H1 (cell line): ENCODE measurements around the gene CDK5RAP3. TPM values are rescaled to one million over a fixed set of nuclear protein-coding genes. Genes with fewer than 3 reads are reported as not detected.

Experiments used
- CTCF ChIA-PET: fragments of 300-600 bp; sonication (Branson Sonifier 250); formaldehyde crosslinking; loops from one replicate; lab custom pipeline; 2021; ENCODE audit not compliant: partially characterized antibody; lab: Charles Lee
- POLR2A ChIA-PET: fragments of 300-600 bp; sonication (Branson Sonifier 250); formaldehyde crosslinking; loops from one replicate; lab custom pipeline; 2021; ENCODE audit warnings: inconsistent platforms; ENCODE audit not compliant: partially characterized antibody; lab: Charles Lee
- DNase-seq, 2 experiments: peaks; one replicate each; pipeline versions ENCODE4 v3.0.0 to v3.0.0-alpha.2; 2010 to 2022; ENCODE audit warnings: low spot score in 2 of 2, low read depth in 1 of 2, mixed read lengths in 1 of 2
- FAIRE-seq: peaks from 2 replicates; lab custom pipeline; 2011; peaks lifted over from hg19 to GRCh38; lab: Jason Lieb, UNC
- H2AFZ ChIP-seq: 2 replicates; pipeline ENCODE4 v1.8.1; 2012; ENCODE audit warnings: low read length, inconsistent platforms
- H2AK5ac ChIP-seq: 2 replicates; pipeline ENCODE4 v1.6.1; 2013; ENCODE audit warnings: low read depth, low read length
- H2BK120ac ChIP-seq: replicated peaks from 2 replicates; pipeline ENCODE3; 2013; ENCODE audit warnings: low read depth, low read length, inconsistent platforms
- H2BK12ac ChIP-seq: 2 replicates; pipeline ENCODE4 v1.6.1; 2013; ENCODE audit warnings: low read depth, low read length
- H2BK15ac ChIP-seq: 2 replicates; pipeline ENCODE4 v1.6.1; 2013; ENCODE audit warnings: low read length
- H2BK20ac ChIP-seq: 2 replicates; pipeline ENCODE4 v1.6.1; 2013; ENCODE audit warnings: low read length
- H2BK5ac ChIP-seq: 2 replicates; pipeline ENCODE4 v1.6.1; 2013; ENCODE audit warnings: low read depth, low read length
- H3K14ac ChIP-seq: 2 replicates; pipeline ENCODE4 v1.6.1; 2013; ENCODE audit warnings: inconsistent platforms; ENCODE audit not compliant: insufficient read length
- H3K18ac ChIP-seq: 2 replicates; pipeline ENCODE4 v1.6.1; 2013; ENCODE audit warnings: low read length; ENCODE audit errors: extremely low read depth
- H3K23ac ChIP-seq: 2 replicates; pipeline ENCODE4 v1.6.1; 2013; ENCODE audit warnings: inconsistent platforms; ENCODE audit not compliant: insufficient read length
- H3K23me2 ChIP-seq: 2 replicates; pipeline ENCODE4 v1.6.1; 2013; ENCODE audit warnings: low read depth, low read length
- H3K27ac ChIP-seq: 2 replicates; pipeline ENCODE4 v1.6.1; 2011; ENCODE audit warnings: low read depth, low read length, inconsistent platforms
- H3K27me3 ChIP-seq, 4 experiments: replicated peaks in 1 of 4; 1 replicate in 1 of 4; 2 replicates in 3 of 4; pipeline versions ENCODE4 v1.6.1 to v1.8.1; 2011 to 2013; ENCODE audit warnings: low read length in 3 of 4, mild to moderate bottlenecking in 3 of 4, inconsistent platforms in 2 of 4, mixed read lengths in 2 of 4, moderate library complexity in 1 of 4; ENCODE audit not compliant: control insufficient read depth in 3 of 4, insufficient read depth in 3 of 4; ENCODE audit errors: extremely low read depth in 1 of 4
- H3K36me3 ChIP-seq, 4 experiments: 2 replicates each; pipeline versions ENCODE4 v1.6.1 to v1.8.1; 2011 to 2013; ENCODE audit warnings: mild to moderate bottlenecking in 4 of 4, low read length in 3 of 4, moderate library complexity in 2 of 4, control low read depth in 1 of 4, inconsistent platforms in 1 of 4; ENCODE audit not compliant: insufficient read depth in 4 of 4, control insufficient read depth in 2 of 4
- H3K4ac ChIP-seq: replicated peaks from 2 replicates; pipeline ENCODE3; 2013; ENCODE audit warnings: low read length, low read depth, mixed read lengths, inconsistent platforms; ENCODE audit not compliant: insufficient read length
- H3K4me1 ChIP-seq, 4 experiments: replicated peaks in 1 of 4; 1 replicate in 1 of 4; 2 replicates in 3 of 4; pipeline versions ENCODE4 v1.6.1 to v1.8.1; 2011 to 2013; ENCODE audit warnings: low read length in 3 of 4, inconsistent platforms in 2 of 4, mixed read lengths in 1 of 4; ENCODE audit not compliant: insufficient read depth in 4 of 4, control insufficient read depth in 3 of 4
- H3K4me2 ChIP-seq, 2 experiments: 2 replicates each; pipeline versions ENCODE4 v1.6.1 to v1.8.1; 2011 to 2013; ENCODE audit warnings: low read depth in 2 of 2, low read length in 2 of 2, control low read depth in 1 of 2, inconsistent platforms in 1 of 2, mild to moderate bottlenecking in 1 of 2; ENCODE audit not compliant: insufficient read depth in 1 of 2
- H3K4me3 ChIP-seq, 4 experiments: fragments of 200-600, 300-600 bp in 1 of 4; sonication (generic), shearing (Covaris generic), sonication (Bioruptor Twin) in 1 of 4; 2 replicates each; pipeline versions ENCODE4 v1.5.1 to v1.8.1; 2011 to 2016; ENCODE audit warnings: low read length in 4 of 4, low read depth in 3 of 4, control low read depth in 2 of 4, inconsistent platforms in 2 of 4, mild to moderate bottlenecking in 2 of 4, mixed read lengths in 1 of 4, moderate library complexity in 1 of 4; ENCODE audit not compliant: insufficient read depth in 2 of 4; ENCODE audit errors: extremely low read depth in 1 of 4
- H3K56ac ChIP-seq: replicated peaks from 2 replicates; pipeline ENCODE3; 2013; ENCODE audit warnings: low read depth, mild to moderate bottlenecking, mixed read lengths, low read length, inconsistent platforms; ENCODE audit not compliant: insufficient read length
- H3K79me1 ChIP-seq: 2 replicates; pipeline ENCODE4 v1.6.1; 2013; ENCODE audit warnings: low read depth, low read length, control low read depth
- H3K79me2 ChIP-seq, 2 experiments: 2 replicates each; pipeline versions ENCODE4 v1.6.1 to v1.8.1; 2012 to 2013; ENCODE audit warnings: low read length in 2 of 2, mild to moderate bottlenecking in 2 of 2, inconsistent platforms in 1 of 2; ENCODE audit not compliant: insufficient read depth in 2 of 2, control insufficient read depth in 1 of 2
- H3K9ac ChIP-seq, 4 experiments: replicated peaks in 1 of 4; 1 replicate in 1 of 4; 2 replicates in 3 of 4; pipeline versions ENCODE4 v1.6.1 to v1.8.1; 2011 to 2013; ENCODE audit warnings: low read depth in 3 of 4, low read length in 3 of 4, control low read depth in 2 of 4, mild to moderate bottlenecking in 2 of 4, moderate library complexity in 2 of 4, inconsistent platforms in 1 of 4; ENCODE audit errors: extremely low read depth in 1 of 4
- H3K9me3 ChIP-seq, 2 experiments: 2 replicates each; pipeline versions ENCODE4 v1.6.1 to v1.8.1; 2012 to 2013; ENCODE audit warnings: mild to moderate bottlenecking in 2 of 2, moderate library complexity in 2 of 2, control low read depth in 1 of 2, inconsistent platforms in 1 of 2, low read depth in 1 of 2, low read length in 1 of 2, mixed read lengths in 1 of 2; ENCODE audit not compliant: insufficient read depth in 2 of 2
- H4K20me1 ChIP-seq, 2 experiments: replicated peaks in 1 of 2; 2 replicates each; pipeline versions ENCODE3 to v1.8.1; 2011 to 2013; ENCODE audit warnings: inconsistent platforms in 2 of 2, low read length in 2 of 2, mild to moderate bottlenecking in 1 of 2; ENCODE audit not compliant: insufficient read depth in 2 of 2, control insufficient read depth in 1 of 2
- H4K5ac ChIP-seq: 2 replicates; pipeline ENCODE4 v1.6.1; 2013; ENCODE audit warnings: low read length, low read depth, mixed read lengths, inconsistent platforms; ENCODE audit not compliant: insufficient read length
- H4K8ac ChIP-seq: 2 replicates; pipeline ENCODE4 v1.8.0; 2013; ENCODE audit warnings: mild to moderate bottlenecking, moderate library complexity, low read length, inconsistent platforms; ENCODE audit not compliant: insufficient read depth; ENCODE audit errors: extremely low read depth
- H4K91ac ChIP-seq: replicated peaks from 2 replicates; pipeline ENCODE3; 2013; ENCODE audit warnings: low read length, mixed read lengths, inconsistent platforms; ENCODE audit not compliant: insufficient read length
- ASH2L ChIP-seq: fragments of 200-600, 300-600 bp; sonication (generic); IDR thresholded peaks from one replicate; pipeline ENCODE4 v1.7.1; 2017; ENCODE audit warnings: low read length
- BACH1 ChIP-seq: IDR thresholded peaks from 2 replicates; pipeline ENCODE4 v1.6.1; 2012; ENCODE audit warnings: low read length, improper control_type of control experiment
- CBX5 ChIP-seq: fragments of 300-800, 300-1000 bp; sonication (generic); IDR thresholded peaks from 2 replicates; pipeline ENCODE4 v1.7.1; 2016; ENCODE audit warnings: antibody characterized with exemption, low read length, low read depth
- CEBPB ChIP-seq: IDR thresholded peaks from 2 replicates; pipeline ENCODE4 v1.6.1; 2012; ENCODE audit warnings: low read depth, low read length
- CREB1 ChIP-seq: IDR thresholded peaks from 2 replicates; pipeline ENCODE4 v1.6.1; 2012; ENCODE audit warnings: inconsistent platforms
- GTF2F1 ChIP-seq: IDR thresholded peaks from 2 replicates; pipeline ENCODE4 v1.6.1; 2012; ENCODE audit warnings: low read depth, low read length, improper control_type of control experiment, borderline replicate concordance
- HDAC2 ChIP-seq, 2 experiments: fragments of 300-600 bp in 1 of 2; sonication (generic) in 1 of 2; IDR thresholded peaks; 2 replicates each; pipeline ENCODE4 v1.6.1; 2011 to 2012; ENCODE audit warnings: low read depth in 2 of 2, low read length in 2 of 2, mild to moderate bottlenecking in 2 of 2, moderate library complexity in 2 of 2, borderline replicate concordance in 1 of 2, inconsistent platforms in 1 of 2
- NANOG ChIP-seq: IDR thresholded peaks from 2 replicates; pipeline ENCODE4 v1.6.1; 2011; ENCODE audit warnings: low read length, low read depth, mild to moderate bottlenecking, inconsistent platforms; ENCODE audit not compliant: insufficient read depth, poor library complexity, severe bottlenecking
- POLR2AphosphoS5 ChIP-seq: IDR thresholded peaks from 2 replicates; pipeline ENCODE4 v1.6.1; 2011; ENCODE audit warnings: low read depth, low read length
- RFX5 ChIP-seq: IDR thresholded peaks from 2 replicates; pipeline ENCODE4 v1.6.1; 2011; ENCODE audit warnings: low read depth, low read length, improper control_type of control experiment, borderline replicate concordance
- SUZ12 ChIP-seq: fragments of 200-600 bp; sonication (generic); IDR thresholded peaks from 2 replicates; pipeline ENCODE4 v1.6.1; 2012; ENCODE audit warnings: mild to moderate bottlenecking, inconsistent platforms, low read length, moderate library complexity, mixed read lengths
- WGBS, 2 experiments: shearing (Covaris generic) in 1 of 2; methylation state at CpG; one replicate each; pipeline versions ENCODE4 v1.1.6 to v1.1.7; 2013 to 2015; ENCODE audit warnings: low lambda C conversion rate in 2 of 2, mixed read lengths in 2 of 2, inconsistent platforms in 1 of 2, low coverage in 1 of 2, missing lambda C conversion rate in 1 of 2; ENCODE audit not compliant: insufficient replicate concordance in 2 of 2, insufficient coverage in 1 of 2, insufficient read length in 1 of 2; ENCODE audit errors: extremely low coverage in 1 of 2, missing lambda C conversion rate in 1 of 2; 5-methylcytosine and 5-hydroxymethylcytosine counted together
- polyA plus RNA-seq, 7 experiments: library from polyadenylated mRNA; depleted of rRNA in 3 of 7; stranded (reverse) in 5 of 7; unstranded in 2 of 7; fragments of >200 nt in 5 of 7; fragments of 200-250 nt in 2 of 7; gene quantifications; 1 replicate in 5 of 7; 2 replicates in 1 of 7; 4 replicates in 1 of 7; pipeline versions ENCODE4 v1.2.1 to v1.2.3, GENCODE V29; 2011 to 2013; ENCODE audit warnings: missing spikeins in 2 of 7, mixed read lengths in 2 of 7
- total RNA-seq: library from RNA; stranded (reverse); fragmentation: NEBNext Ultra II Directional; extraction: Animal tissue kit (Norgen Biotek cat#: 25700); gene quantifications from 2 replicates; pipeline ENCODE4 v1.2.1, GENCODE V29; 2021
- TF ChIP-seq, protein P1 (sequence below): IDR thresholded peaks from 2 replicates; pipeline ENCODE4 v1.6.1; 2012; ENCODE audit warnings: inconsistent platforms

The CDK5RAP3 gene
- total and polyA plus RNA-seq, 2 of the 8 experiments (the other 6 are each of a cell fraction or from before 2014, with no cell fraction given): 88.2 to 93.2 TPM

DNA sequence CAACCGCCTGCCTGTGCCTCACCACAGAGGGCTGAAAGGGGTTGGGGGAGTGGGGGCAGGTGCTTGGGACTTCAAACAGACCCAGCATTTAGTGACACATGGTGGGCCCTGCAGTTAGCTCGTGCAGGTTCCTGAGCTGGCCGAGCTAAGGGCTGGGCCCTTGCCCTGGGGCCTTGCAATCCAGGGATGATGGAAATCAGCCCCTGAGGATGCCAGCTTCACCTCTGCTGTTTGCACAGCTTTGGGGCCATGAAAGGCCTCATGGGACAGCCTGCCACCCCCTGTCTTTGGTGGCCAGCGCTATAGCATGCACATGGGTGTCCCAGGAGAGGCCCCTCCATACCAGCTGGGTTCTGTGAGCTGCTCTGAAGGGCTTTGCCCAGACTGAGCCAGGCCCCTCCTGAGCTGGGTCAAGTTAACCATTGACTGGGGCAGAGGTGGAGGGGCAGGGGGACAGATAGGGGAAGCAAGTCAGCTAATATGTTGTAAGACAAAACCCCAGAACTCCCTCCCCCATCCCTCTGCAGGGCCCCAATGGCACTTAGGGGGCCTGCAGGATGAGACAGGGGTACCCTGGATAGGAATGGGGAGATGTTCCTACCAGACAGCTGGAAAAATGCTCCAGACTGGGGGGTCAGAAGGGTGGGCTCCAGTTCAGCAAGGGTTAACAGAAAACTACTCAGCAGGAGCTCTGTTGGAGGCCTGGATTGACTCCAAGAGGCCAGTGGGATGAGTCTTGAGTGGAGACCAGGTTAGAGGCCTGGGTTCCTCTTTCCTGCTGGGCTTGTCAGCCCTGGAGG is 13.9 kb upstream of the CDK5RAP3 start:
- Histone ChIP-seq H2BK20ac (no peak overlapping the region), H2BK15ac (no peak overlapping the region), H3K27me3 (no peaks in the 10 kb centered on the region), H4K20me1 (no peaks in the 10 kb centered on the region), H3K36me3 (no peaks in the 10 kb centered on the region), H3K23ac (no peak overlapping the region), H2BK12ac (no peak overlapping the region), H3K4me3 (peak overlapping the region in 3 of 4 experiments; percentile 1 to 41 (median 16); a peak in 3 of 8 replicates), H3K4ac (no peak overlapping the region), H3K27ac (no peak overlapping the region), H3K4me1 (peaks cover 0 to 20% (median 17%) of the 10 kb centered on the region in 4 experiments; a peak in 6 of 7 replicates), H3K18ac (no peak overlapping the region), H4K91ac (no peak overlapping the region), H3K23me2 (no peaks in the 10 kb centered on the region; the same call in 1 of the 2 replicates), H3K4me2 (peak overlapping the region; percentile 56 to 59), H2BK120ac (no peak overlapping the region), H4K5ac (no peak overlapping the region), H3K14ac (no peak overlapping the region), H4K8ac (no peak overlapping the region), H2AK5ac (no peak overlapping the region), H3K79me2 (no peaks in the 10 kb centered on the region), H3K56ac (no peak overlapping the region), H2AFZ (no peak overlapping the region), H2BK5ac (no peak overlapping the region), H3K79me1 (no peaks in the 10 kb centered on the region), H3K9me3 (no peaks in the 10 kb centered on the region), H3K9ac (no peak overlapping the region)
- WGBS, 2 experiments: 87% methylated on average over 4 of the region's 4 CpGs; no CpG with 5 or more reads in 1 of the 2 experiments
- CTCF ChIA-PET: interaction anchor here (0.7 to 40.5 kb wide), 9 partner anchors 8 to 280 kb away, joined by 3 to 1010 read pairs (median 3); partner anchors contain the start of genes CDK5RAP3, PNPO, PRR15L and SCRN2
- no peak for FAIRE-seq
- POLR2A ChIA-PET: interaction anchor here (0.6 to 2.2 kb wide), 11 partner anchors 9 to 126 kb away, joined by 3 to 16 read pairs (median 4); partner anchors contain the start of genes CDK5RAP3, LRRC46, MRPL10 and SP2
- no peak for DNase-seq
- TF ChIP-seq POLR2AphosphoS5: no peak
- no peak for TF ChIP-seq BACH1
- no peak for TF ChIP-seq NANOG
- no peak for TF ChIP-seq HDAC2 (IDR thresholded peaks at IDR 0.05; ENCODE audit: borderline replicate concordance in 1 of 2, low read depth in 2 of 2, low read length in 2 of 2)
- TF ChIP-seq CEBPB: no peak
- no peak for TF ChIP-seq RFX5
- TF ChIP-seq, protein P1, sequence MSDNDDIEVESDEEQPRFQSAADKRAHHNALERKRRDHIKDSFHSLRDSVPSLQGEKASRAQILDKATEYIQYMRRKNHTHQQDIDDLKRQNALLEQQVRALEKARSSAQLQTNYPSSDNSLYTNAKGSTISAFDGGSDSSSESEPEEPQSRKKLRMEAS: no peak
- no peak for TF ChIP-seq CBX5
- TF ChIP-seq SUZ12: no peak
- TF ChIP-seq CREB1: no peak
- no peak for TF ChIP-seq ASH2L
- no peak for TF ChIP-seq GTF2F1
